Measurements from ENCODE around the gene ABCA1.

DNA sequence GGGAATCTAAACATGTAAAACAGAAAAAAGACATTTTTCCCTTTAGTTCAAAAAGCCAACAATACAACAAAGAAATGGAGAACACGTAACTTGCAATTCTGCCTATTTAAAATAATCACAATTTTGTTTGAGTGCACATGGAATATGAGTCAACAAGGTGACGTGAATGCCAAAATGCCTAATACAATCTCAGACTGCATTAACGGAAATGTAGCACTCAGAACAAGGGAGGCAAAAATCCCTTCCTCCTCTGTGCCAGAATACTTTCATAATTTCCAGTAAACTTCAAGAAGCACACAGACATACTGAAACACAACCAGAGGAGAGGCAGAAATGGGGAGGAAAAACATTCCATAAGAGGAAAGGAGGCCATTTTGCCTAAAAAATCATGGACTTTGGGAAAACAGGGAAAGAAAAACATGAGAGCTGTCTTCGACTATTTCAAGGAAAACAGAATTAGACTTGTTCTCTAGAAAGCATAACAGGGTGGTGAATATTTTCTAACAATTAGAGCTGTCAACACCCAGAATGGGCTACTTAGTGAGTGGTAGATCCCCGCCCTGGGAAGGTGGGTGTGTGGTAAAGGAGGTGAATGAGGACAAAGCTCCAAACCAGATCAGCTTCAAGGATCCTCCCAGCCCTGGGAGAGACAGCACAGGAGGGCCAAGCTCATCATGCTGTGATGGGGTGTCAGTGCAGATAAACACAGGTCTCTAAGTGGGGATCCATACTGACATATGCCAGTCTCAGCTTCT, 48.2 kb downstream of the ABCA1 start:
- TF ChIP-seq, protein P1, sequence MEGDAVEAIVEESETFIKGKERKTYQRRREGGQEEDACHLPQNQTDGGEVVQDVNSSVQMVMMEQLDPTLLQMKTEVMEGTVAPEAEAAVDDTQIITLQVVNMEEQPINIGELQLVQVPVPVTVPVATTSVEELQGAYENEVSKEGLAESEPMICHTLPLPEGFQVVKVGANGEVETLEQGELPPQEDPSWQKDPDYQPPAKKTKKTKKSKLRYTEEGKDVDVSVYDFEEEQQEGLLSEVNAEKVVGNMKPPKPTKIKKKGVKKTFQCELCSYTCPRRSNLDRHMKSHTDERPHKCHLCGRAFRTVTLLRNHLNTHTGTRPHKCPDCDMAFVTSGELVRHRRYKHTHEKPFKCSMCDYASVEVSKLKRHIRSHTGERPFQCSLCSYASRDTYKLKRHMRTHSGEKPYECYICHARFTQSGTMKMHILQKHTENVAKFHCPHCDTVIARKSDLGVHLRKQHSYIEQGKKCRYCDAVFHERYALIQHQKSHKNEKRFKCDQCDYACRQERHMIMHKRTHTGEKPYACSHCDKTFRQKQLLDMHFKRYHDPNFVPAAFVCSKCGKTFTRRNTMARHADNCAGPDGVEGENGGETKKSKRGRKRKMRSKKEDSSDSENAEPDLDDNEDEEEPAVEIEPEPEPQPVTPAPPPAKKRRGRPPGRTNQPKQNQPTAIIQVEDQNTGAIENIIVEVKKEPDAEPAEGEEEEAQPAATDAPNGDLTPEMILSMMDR (IDR thresholded peaks at IDR 0.05; ENCODE audit: low read length): no peak
- TF ChIP-seq EZH2 (IDR thresholded peaks at IDR 0.05; ENCODE audit: borderline replicate concordance, low read length): no peak
